Measurements from ENCODE around the gene WDR35. TPM values are rescaled to one million over a fixed set of nuclear protein-coding genes. Genes with fewer than 3 reads are reported as not detected.

Gene WDR35
- total RNA-seq, 2 donors from 2014 or later, result 5.0 to 8.3 TPM

- Mint-ChIP-seq H3K9me3 (no peaks in the 10 kb centered on the region), H3K27me3 (no peaks in the 10 kb centered on the region), H3K27ac (peak overlapping the region; percentile 97), H3K4me1 (peaks cover 8% of the 10 kb centered on the region), H3K4me3 (peak overlapping the region; percentile 92), H3K36me3 (ENCODE audit: low read depth) (no peaks in the 10 kb centered on the region)
- peak; percentile 91 for ATAC-seq (replicated peaks)
Observed at GRCh38 chr2:19868701-19869580, 121.0 kb downstream of the WDR35 start.

GRCh38 chr2:19868224-19868623 lies 121.7 kb downstream of the WDR35 start:
- Mint-ChIP-seq H3K4me3 (peak overlapping the region; percentile 92), H3K27ac (peak overlapping the region; percentile 97), H3K36me3 (ENCODE audit: low read depth) (no peaks in the 10 kb centered on the region), H3K27me3 (no peaks in the 10 kb centered on the region), H3K4me1 (peaks cover 8% of the 10 kb centered on the region), H3K9me3 (no peaks in the 10 kb centered on the region)
- ATAC-seq (replicated peaks), result no peak

- no peak for ATAC-seq (replicated peaks)
- H3K27me3 Mint-ChIP-seq, result no peaks in the 10 kb centered on the region
- no peak overlapping the region for H3K4me3 Mint-ChIP-seq
- no peaks in the 10 kb centered on the region for H3K9me3 Mint-ChIP-seq
- no peak overlapping the region for H3K27ac Mint-ChIP-seq
- H3K36me3 Mint-ChIP-seq (ENCODE audit: low read depth), result no peaks in the 10 kb centered on the region
- H3K4me1 Mint-ChIP-seq, result peaks cover 8% of the 10 kb centered on the region
Observed at GRCh38 chr2:19866771-19867170, 123.1 kb downstream of the WDR35 start.

GRCh38 chr2:19865151-19865550 lies 124.8 kb downstream of the WDR35 start:
- Mint-ChIP-seq H3K27me3 (no peaks in the 10 kb centered on the region), H3K36me3 (ENCODE audit: low read depth) (no peaks in the 10 kb centered on the region), H3K4me3 (no peak overlapping the region), H3K9me3 (no peaks in the 10 kb centered on the region), H3K4me1 (peaks cover 8% of the 10 kb centered on the region), H3K27ac (no peak overlapping the region)
- ATAC-seq (replicated peaks), result no peak

- H3K36me3 Mint-ChIP-seq (ENCODE audit: low read depth), result no peaks in the 10 kb centered on the region
- H3K27me3 Mint-ChIP-seq, result no peaks in the 10 kb centered on the region
- H3K27ac Mint-ChIP-seq, result no peak overlapping the region
- no peak overlapping the region for H3K4me3 Mint-ChIP-seq
- no peaks in the 10 kb centered on the region for H3K9me3 Mint-ChIP-seq
- ATAC-seq (replicated peaks), result no peak
- peaks cover 2% of the 10 kb centered on the region for H3K4me1 Mint-ChIP-seq
Observed at GRCh38 chr2:19864381-19864780, 125.5 kb downstream of the WDR35 start.

GRCh38 chr2:19863303-19864041 lies 126.4 kb downstream of the WDR35 start:
- Mint-ChIP-seq H3K36me3 (ENCODE audit: low read depth) (no peaks in the 10 kb centered on the region), H3K9me3 (no peaks in the 10 kb centered on the region), H3K27me3 (no peaks in the 10 kb centered on the region), H3K4me3 (no peak overlapping the region), H3K4me1 (no peaks in the 10 kb centered on the region), H3K27ac (no peak overlapping the region)
- peak; percentile 89 for ATAC-seq (replicated peaks)

GRCh38 chr2:19861813-19862212 lies 128.1 kb downstream of the WDR35 start:
- no peak for ATAC-seq (replicated peaks)
- H3K27ac Mint-ChIP-seq, result no peak overlapping the region
- H3K27me3 Mint-ChIP-seq, result peaks cover 7% of the 10 kb centered on the region
- H3K4me3 Mint-ChIP-seq, result no peak overlapping the region
- H3K9me3 Mint-ChIP-seq, result no peaks in the 10 kb centered on the region
- no peaks in the 10 kb centered on the region for H3K4me1 Mint-ChIP-seq
- H3K36me3 Mint-ChIP-seq (ENCODE audit: low read depth), result no peaks in the 10 kb centered on the region

Other genes starting within 250 kb of the WDR35 start
- 10 to 100 TPM; 19.5 to 62.7 TPM for gene TTC32, start 88.1 kb downstream of the WDR35 start, total RNA-seq
- gene MATN3, start 22.6 kb upstream of the WDR35 start, total RNA-seq, result not detected
- gene LAPTM4A, start 61.5 kb upstream of the WDR35 start, total RNA-seq, result 10 to 100 TPM; 27.3 to 29.6 TPM
- under 1 TPM in 1 of 2 donors, not detected in 1; 0.30 TPM for gene SDC1, start 235.0 kb upstream of the WDR35 start, total RNA-seq

Measured in activated T-helper 17 cell treated with anti-CD3 and anti-CD28 coated beads, Interleukin-2, amount 50 U/mL, for 72 hours (primary cell).